GM12878 (cell line): ENCODE data around the gene KLB.

ENCODE experiments used
- ATF2 ChIP-seq: IDR thresholded peaks from 2 replicates; pipeline ENCODE4 v1.6.1; 2012; ENCODE audit warnings: low read length, inconsistent platforms
- SMC3 ChIP-seq: IDR thresholded peaks from 2 replicates; pipeline ENCODE4 v1.6.1; 2011; ENCODE audit warnings: low read length, improper control_type of control experiment, borderline replicate concordance

GRCh38 chr4:39467464-39467863 lies 60.7 kb downstream of the KLB start:
- TF ChIP-seq SMC3: no peak
- no peak for TF ChIP-seq ATF2
